ENCODE measurements around the gene LTBP4.
"Not testable (repeated sequence)": the region's sequence is repeated elsewhere in the genome, so short reads cannot be mapped to it uniquely, and the experiment has no call there.

Gene LTBP4

GRCh38 chr19:40601134-40601974 is at the start of gene LTBP4:
Gene LTBP4 (plus strand): TSS chr19:40601369. CDS start chr19:40601388, 19 bp downstream.
- no peak for DNase-seq

GRCh38 chr19:40552848-40553247 is 48.3 kb upstream of the LTBP4 start:
- DNase-seq, result no peak

- DNase-seq, result no peak
Measured at GRCh38 chr19:40553885-40554857, 47.0 kb upstream of the LTBP4 start.

- no peak for DNase-seq
Measured at GRCh38 chr19:40555978-40556689, 45.0 kb upstream of the LTBP4 start.

- no peak for DNase-seq
Measured at GRCh38 chr19:40556953-40557530, 44.1 kb upstream of the LTBP4 start.

- DNase-seq, result no peak
Measured at GRCh38 chr19:40559394-40559793, 41.8 kb upstream of the LTBP4 start.

GRCh38 chr19:40560092-40560507 is 41.1 kb upstream of the LTBP4 start:
- DNase-seq, result peak; percentile 81

- no peak for DNase-seq
Measured at GRCh38 chr19:40561947-40562346, 39.2 kb upstream of the LTBP4 start.

- DNase-seq, result not testable (repeated sequence)
Measured at GRCh38 chr19:40564535-40564934, 36.6 kb upstream of the LTBP4 start.

- DNase-seq, result no peak
Measured at GRCh38 chr19:40565355-40565754, 35.8 kb upstream of the LTBP4 start.

- no peak for DNase-seq
Measured at GRCh38 chr19:40565910-40566495, 35.2 kb upstream of the LTBP4 start.

- no peak for DNase-seq
Measured at GRCh38 chr19:40567040-40567749, 34.0 kb upstream of the LTBP4 start.

GRCh38 chr19:40567750-40568494 is 33.2 kb upstream of the LTBP4 start:
- DNase-seq, result no peak

GRCh38 chr19:40570313-40571004 is 30.7 kb upstream of the LTBP4 start:
- DNase-seq, result peak; percentile 92

GRCh38 chr19:40571005-40571318 is 30.2 kb upstream of the LTBP4 start:
- no peak for DNase-seq

- DNase-seq, result no peak
Measured at GRCh38 chr19:40571831-40572495, 29.2 kb upstream of the LTBP4 start.

- DNase-seq, result no peak
Measured at GRCh38 chr19:40575326-40575725, 25.8 kb upstream of the LTBP4 start.

- no peak for DNase-seq
Measured at GRCh38 chr19:40576151-40576584, 25.0 kb upstream of the LTBP4 start.

GRCh38 chr19:40576585-40577451 is 24.4 kb upstream of the LTBP4 start, which contains the start of gene SHKBP1:
Gene SHKBP1 (plus strand): TSS chr19:40576873. CDS start chr19:40576900, 27 bp downstream.
- DNase-seq, result peak; percentile 81
